ENCODE measurements around the gene LDB3.

The LDB3 gene

GRCh38 chr10:86671985-86672710, 3.8 kb downstream of the LDB3 start:
- no peak for DNase-seq (ENCODE audit: low read depth)
- H3K4me3 ChIP-seq (ENCODE audit: low read length) = no peak overlapping the region
- no peak for TF ChIP-seq CTCF (conservative IDR thresholded peaks at IDR 0.05; ENCODE audit: low read depth, low read length)

GRCh38 chr10:86673216-86673826, 5.0 kb downstream of the LDB3 start:
- DNase-seq (ENCODE audit: low read depth) = no peak
- TF ChIP-seq CTCF (conservative IDR thresholded peaks at IDR 0.05; ENCODE audit: low read depth, low read length) = no peak
- H3K4me3 ChIP-seq (ENCODE audit: low read length) = no peak overlapping the region

- peak; percentile 30 for DNase-seq (ENCODE audit: low read depth)
- no peak for TF ChIP-seq CTCF (conservative IDR thresholded peaks at IDR 0.05; ENCODE audit: low read depth, low read length)
- H3K4me3 ChIP-seq (ENCODE audit: low read length) = no peak overlapping the region
These were observed 5.7 kb downstream of the LDB3 start for GRCh38 chr10:86673827-86674581.

GRCh38 chr10:86674912-86675311, 6.6 kb downstream of the LDB3 start:
- no peak overlapping the region for H3K4me3 ChIP-seq (ENCODE audit: low read length)
- TF ChIP-seq CTCF (conservative IDR thresholded peaks at IDR 0.05; ENCODE audit: low read depth, low read length) = no peak
- no peak for DNase-seq (ENCODE audit: low read depth)

GRCh38 chr10:86677374-86677773, 9.1 kb downstream of the LDB3 start:
- no peak for TF ChIP-seq CTCF (conservative IDR thresholded peaks at IDR 0.05; ENCODE audit: low read depth, low read length)
- DNase-seq (ENCODE audit: low read depth) = no peak
- no peak overlapping the region for H3K4me3 ChIP-seq (ENCODE audit: low read length)

GRCh38 chr10:86678999-86679792, 10.9 kb downstream of the LDB3 start:
- no peak for TF ChIP-seq CTCF (conservative IDR thresholded peaks at IDR 0.05; ENCODE audit: low read depth, low read length)
- H3K4me3 ChIP-seq (ENCODE audit: low read length) = no peak overlapping the region
- no peak for DNase-seq (ENCODE audit: low read depth)
